Dendritic cell treated with granulocyte-macrophage colony-stimulating factor and Interleukin-4, amounts not matched to agents 40 ng/mL and 50 ng/mL, for 4 days (primary cell): ENCODE measurements around the gene MEN1.
"Not testable (repeated sequence)": the region's sequence is repeated elsewhere in the genome, so short reads cannot be mapped to it uniquely, and the experiment has no call there.

Experiments used
- H3K27ac Mint-ChIP-seq: one replicate; pipeline ENCODE4 v1.8.0; 2022; ENCODE audit warnings: mild to moderate bottlenecking, mixed read lengths
- H3K27me3 Mint-ChIP-seq: one replicate; pipeline ENCODE4 v1.8.0; 2022; ENCODE audit warnings: mild to moderate bottlenecking, mixed read lengths
- H3K36me3 Mint-ChIP-seq: one replicate; pipeline ENCODE4 v1.8.0; 2022; ENCODE audit warnings: low read depth, mixed read lengths
- H3K4me1 Mint-ChIP-seq: one replicate; pipeline ENCODE4 v1.8.0; 2022; ENCODE audit warnings: low read depth, mixed read lengths
- H3K4me3 Mint-ChIP-seq: one replicate; pipeline ENCODE4 v1.8.0; 2022; ENCODE audit warnings: mild to moderate bottlenecking, moderate library complexity, mixed read lengths
- H3K9me3 Mint-ChIP-seq: one replicate; pipeline ENCODE4 v1.8.0; 2022; ENCODE audit warnings: mixed read lengths
- intact Hi-C: fragments of 100-400 bp; cut with micrococcal nuclease; formaldehyde crosslinking; loops from one replicate; pipeline ENCODE4 v1.15.0; 2022

Gene MEN1

DNA sequence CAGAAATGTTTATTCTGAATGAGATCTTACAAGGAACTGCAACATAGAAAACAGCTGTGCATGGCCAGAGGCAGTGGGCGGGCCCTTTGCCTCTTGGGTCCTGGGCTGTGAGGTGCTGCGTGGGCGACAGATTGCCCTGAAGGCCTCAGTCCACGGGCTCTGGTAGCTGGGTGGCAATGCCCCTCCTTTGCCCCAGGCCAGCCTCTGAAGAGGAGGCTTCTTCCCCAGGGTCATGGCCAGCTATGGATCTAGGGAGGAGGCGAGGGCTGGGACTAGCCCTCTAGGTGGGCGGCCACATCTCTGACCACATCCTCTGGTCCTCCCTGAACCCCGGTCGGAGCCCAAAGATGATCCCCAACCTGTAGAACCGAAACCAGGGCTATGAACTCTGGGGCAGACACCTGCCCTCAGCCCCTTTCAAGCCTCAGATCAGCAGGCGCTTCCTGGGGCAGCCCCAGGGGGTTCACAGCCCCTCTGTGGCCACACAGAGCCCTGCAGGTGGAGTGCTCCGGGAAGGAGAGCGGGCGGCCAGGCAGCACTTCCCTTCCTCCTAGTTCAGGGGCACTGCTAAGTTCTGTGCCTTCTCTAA lies 40.7 kb upstream of the MEN1 start:
- peaks cover 78% of the 10 kb centered on the region for H3K4me1 Mint-ChIP-seq
- H3K9me3 Mint-ChIP-seq, result no peaks in the 10 kb centered on the region
- intact Hi-C loops, result no loop called here
- H3K4me3 Mint-ChIP-seq, result peak overlapping the region; percentile 34
- H3K27ac Mint-ChIP-seq, result peak overlapping the region; percentile 30
- H3K36me3 Mint-ChIP-seq, result peaks cover 30% of the 10 kb centered on the region
- H3K27me3 Mint-ChIP-seq, result peaks cover 19% of the 10 kb centered on the region

DNA sequence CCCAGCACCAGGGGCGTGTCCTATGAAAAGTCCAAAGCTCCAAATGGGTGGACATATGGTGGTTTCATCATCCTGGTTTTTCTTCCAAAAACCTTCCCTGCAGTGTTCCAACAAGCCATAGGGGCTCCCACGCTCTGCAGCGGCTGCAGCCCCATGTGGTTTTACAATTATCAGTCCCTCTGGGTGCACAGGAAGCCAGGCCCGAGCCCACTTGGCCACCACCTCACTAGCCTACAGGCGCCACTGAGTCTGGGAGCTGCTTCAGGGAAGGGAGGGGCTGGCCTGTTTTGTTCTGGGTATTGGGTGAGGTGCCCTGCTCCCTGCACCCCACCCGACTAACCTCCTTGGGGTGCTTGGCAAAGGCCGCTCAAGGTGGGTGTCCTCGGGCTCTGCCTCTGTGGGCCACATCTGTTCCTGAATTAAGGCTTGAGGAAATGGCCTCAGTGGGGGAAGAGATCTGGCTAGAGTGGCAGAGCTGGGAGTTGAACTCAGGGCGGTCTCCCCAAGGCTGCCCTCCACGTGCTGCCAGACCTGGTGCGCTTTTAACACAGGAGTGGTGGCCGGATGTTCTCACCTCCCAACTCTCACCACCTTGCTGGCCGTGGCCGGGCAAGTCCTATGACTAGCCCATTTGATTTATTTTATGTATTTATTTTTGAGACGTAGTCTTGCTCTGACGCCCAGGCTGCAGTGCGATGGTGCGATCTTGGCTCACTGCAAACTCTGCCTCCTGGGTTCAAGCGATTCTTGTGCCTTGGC lies 39.4 kb upstream of the MEN1 start:
- intact Hi-C loops, result loop anchor here (5.0 kb wide), 3 partner anchors 148 to 268 kb away; partner anchors contain the start of genes ARL2, BATF2 and ZNHIT2
- Mint-ChIP-seq H3K27me3 (peaks cover 19% of the 10 kb centered on the region), H3K27ac (no peak overlapping the region), H3K4me1 (peaks cover 70% of the 10 kb centered on the region), H3K9me3 (no peaks in the 10 kb centered on the region), H3K36me3 (peaks cover 17% of the 10 kb centered on the region), H3K4me3 (no peak overlapping the region)

DNA sequence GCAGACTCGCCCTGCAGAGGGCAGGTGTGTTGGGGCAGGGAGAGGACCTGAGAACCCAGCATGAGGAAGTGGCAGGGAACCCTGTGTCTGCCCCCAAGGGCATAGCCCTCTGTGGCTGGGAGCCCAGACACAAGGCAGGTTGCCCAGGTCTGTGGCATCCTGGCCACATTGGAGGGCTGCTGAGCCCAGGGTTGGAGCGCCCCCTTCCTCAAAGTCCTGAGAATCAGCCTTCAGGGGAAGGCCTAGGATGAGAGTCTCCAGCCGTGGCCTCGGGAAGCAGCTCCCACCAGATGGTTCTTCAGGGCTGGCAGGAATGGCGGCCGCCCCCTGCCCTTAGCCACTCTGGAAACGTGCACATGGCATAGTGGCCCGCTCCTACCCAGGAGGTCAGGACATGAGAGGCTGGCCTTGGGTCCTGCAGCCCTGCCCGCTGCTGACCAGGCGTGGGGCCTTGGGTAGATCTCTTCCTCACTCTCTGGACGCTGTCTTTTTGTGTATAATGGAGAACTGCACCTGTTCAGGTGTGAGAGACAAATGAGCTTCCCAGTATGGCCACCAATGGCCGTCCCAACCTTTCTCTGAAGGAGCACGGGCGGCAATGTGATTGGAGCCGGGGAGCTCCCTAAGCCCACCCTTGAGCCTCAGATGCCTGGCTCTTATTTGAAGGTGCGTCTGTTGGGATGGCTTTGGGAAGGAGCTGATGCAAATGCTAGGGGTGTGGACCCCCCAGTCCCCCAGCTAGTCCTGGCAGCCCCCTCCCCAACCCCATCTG lies 38.7 kb upstream of the MEN1 start:
- Mint-ChIP-seq H3K4me3 (no peak overlapping the region), H3K36me3 (peaks cover 9% of the 10 kb centered on the region), H3K4me1 (peaks cover 64% of the 10 kb centered on the region), H3K27ac (peak overlapping the region; percentile 10), H3K27me3 (peaks cover 20% of the 10 kb centered on the region), H3K9me3 (no peaks in the 10 kb centered on the region)
- intact Hi-C loops, result loop anchor here (5.0 kb wide), 3 partner anchors 148 to 268 kb away; partner anchors contain the start of genes ARL2, BATF2 and ZNHIT2

DNA sequence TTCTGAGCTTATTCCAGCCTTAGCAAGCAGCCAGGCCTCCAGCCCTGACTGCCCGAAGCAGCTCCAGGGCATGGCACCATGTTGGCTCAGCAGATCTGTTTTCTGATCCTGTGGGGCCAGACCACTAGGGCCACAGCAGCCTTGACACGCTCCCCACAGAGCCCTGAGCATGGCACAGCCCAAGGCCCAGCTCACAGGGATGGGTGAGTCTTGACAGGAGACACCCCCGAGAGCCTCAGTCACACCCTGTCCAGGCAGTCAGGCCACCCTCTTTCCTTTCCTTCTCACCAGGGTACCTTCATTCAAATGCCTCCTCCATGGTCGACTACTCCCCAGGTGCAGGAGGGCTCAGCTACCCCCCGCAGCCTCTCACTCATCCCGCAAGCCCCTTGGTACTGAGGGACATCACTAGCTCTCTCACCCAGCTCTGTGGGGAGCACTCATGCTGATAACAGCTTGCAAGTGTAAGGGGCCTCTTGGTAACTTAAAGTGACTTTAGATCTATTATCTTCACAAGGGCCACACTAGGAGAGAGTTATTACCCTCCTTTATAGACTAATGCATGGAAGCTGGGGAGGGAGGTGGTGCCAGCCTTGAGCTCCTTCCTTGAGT lies 38.0 kb upstream of the MEN1 start:
- Mint-ChIP-seq H3K4me1 (peaks cover 64% of the 10 kb centered on the region), H3K4me3 (no peak overlapping the region), H3K36me3 (peaks cover 2% of the 10 kb centered on the region), H3K9me3 (no peaks in the 10 kb centered on the region), H3K27ac (peak overlapping the region; percentile 10), H3K27me3 (peaks cover 26% of the 10 kb centered on the region)
- intact Hi-C loops, result loop anchor here (5.0 kb wide), 3 partner anchors 149 to 269 kb away; partner anchors contain the start of genes ARL2, BATF2 and ZNHIT2

DNA sequence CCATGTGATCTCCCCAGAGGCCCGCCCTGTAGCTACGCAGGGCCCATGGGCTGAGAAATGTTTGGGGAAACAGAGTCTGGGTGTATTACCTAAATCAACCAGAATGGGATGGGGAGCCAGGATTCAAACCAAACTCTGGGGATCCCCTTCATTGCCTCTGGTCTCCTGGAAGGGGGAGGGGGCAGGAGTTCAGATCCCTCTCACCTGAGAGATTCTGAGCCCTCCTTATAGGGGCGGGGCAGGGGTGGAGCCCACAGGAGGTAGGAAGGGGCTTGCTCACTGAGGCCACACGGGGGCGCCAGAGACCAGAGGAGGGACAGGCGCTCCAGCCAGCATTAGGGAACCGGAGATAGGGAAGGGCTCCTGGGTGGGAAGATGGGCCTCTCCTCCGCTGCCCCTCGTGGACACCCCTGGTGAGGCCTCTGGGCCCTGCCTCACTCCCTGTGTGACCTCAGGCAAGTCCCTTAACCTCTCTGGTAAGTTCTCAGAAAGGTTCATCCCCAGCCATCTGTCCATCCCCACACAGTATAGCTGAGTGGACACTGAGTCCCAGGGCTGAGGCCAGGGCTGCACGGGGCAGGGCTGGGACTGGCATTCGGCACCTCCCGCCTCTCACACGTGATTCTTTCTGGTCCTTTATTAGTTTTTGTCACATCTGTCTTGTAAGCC lies 36.8 kb upstream of the MEN1 start:
- H3K4me3 Mint-ChIP-seq, result no peak overlapping the region

DNA sequence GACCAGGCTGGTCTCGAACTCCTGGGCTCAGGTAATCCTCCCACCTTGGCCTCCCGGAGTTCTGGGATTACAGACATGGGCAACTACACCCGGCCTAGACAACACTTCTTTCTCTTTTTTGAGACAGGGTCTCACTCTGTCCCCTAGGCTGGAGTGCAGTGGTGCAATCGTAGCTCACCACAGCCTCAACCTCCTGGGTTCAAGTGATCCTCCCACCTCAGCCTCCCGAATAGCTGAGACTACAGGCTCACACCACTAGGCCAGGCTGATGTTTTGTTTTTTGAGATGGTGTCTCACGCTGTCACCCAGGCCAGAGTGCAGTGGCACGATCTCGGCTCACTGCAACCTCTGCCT lies 35.4 kb upstream of the MEN1 start:
- H3K27ac Mint-ChIP-seq, H3K4me3 Mint-ChIP-seq, H3K9me3 Mint-ChIP-seq, H3K36me3 Mint-ChIP-seq: not testable (repeated sequence)
- Mint-ChIP-seq H3K4me1 (peaks cover 38% of the 10 kb centered on the region), H3K27me3 (peaks cover 25% of the 10 kb centered on the region)
- intact Hi-C loops, result loop anchor here (2.0 to 5.0 kb wide), 4 partner anchors 79 to 272 kb away; partner anchors contain the start of genes ARL2, BATF2, PPP2R5B and ZNHIT2

More for the DNA sequence above, 36.8 kb upstream of the MEN1 start:
- Mint-ChIP-seq H3K27me3 (peaks cover 30% of the 10 kb centered on the region), H3K36me3 (no peaks in the 10 kb centered on the region), H3K4me1 (peaks cover 52% of the 10 kb centered on the region), H3K9me3 (no peaks in the 10 kb centered on the region), H3K27ac (no peak overlapping the region)
- intact Hi-C loops, result loop anchor here (1.0 to 5.0 kb wide), 5 partner anchors 47 to 270 kb away; partner anchors contain the start of genes ARL2, BATF2, PPP2R5B and ZNHIT2

DNA sequence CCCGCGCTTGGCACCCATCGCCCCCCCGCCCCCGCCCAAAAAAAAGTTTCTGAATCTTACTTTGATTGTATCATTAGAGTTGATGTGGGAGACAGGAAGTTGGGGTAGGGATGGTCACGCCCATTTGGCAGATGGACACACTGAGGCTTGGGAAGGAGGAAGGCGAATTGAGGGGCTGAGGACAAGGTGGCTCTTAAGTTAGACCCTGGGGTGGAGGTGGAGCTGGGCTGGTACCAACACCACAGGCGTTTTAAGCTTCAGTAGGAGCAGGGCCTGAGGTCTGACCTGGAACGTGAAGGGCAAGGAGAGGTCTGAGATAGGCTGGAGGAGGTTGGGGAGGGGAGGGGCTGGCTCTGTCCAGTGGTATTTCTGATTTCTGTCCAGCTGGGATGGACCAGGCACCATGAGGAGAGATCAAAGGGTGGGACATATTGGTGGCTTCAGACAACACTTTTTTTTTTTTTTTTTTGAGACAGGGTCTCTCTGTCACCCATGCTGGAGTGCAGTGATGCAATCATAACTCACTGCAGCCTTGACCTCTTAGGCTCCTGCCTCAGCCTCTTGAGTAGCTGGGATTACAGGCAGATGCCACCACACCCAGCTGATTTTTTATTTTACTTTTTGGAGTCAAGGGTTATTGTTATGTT lies 34.9 kb upstream of the MEN1 start:
- no peaks in the 10 kb centered on the region for H3K36me3 Mint-ChIP-seq
- intact Hi-C loops, result loop anchor here (5.0 kb wide), 3 partner anchors 152 to 272 kb away; partner anchors contain the start of genes ARL2, BATF2 and ZNHIT2
- peaks cover 25% of the 10 kb centered on the region for H3K27me3 Mint-ChIP-seq
- H3K27ac Mint-ChIP-seq, result no peak overlapping the region
- H3K4me1 Mint-ChIP-seq, result peaks cover 38% of the 10 kb centered on the region
- H3K4me3 Mint-ChIP-seq, result peak overlapping the region; percentile 14
- no peaks in the 10 kb centered on the region for H3K9me3 Mint-ChIP-seq

DNA sequence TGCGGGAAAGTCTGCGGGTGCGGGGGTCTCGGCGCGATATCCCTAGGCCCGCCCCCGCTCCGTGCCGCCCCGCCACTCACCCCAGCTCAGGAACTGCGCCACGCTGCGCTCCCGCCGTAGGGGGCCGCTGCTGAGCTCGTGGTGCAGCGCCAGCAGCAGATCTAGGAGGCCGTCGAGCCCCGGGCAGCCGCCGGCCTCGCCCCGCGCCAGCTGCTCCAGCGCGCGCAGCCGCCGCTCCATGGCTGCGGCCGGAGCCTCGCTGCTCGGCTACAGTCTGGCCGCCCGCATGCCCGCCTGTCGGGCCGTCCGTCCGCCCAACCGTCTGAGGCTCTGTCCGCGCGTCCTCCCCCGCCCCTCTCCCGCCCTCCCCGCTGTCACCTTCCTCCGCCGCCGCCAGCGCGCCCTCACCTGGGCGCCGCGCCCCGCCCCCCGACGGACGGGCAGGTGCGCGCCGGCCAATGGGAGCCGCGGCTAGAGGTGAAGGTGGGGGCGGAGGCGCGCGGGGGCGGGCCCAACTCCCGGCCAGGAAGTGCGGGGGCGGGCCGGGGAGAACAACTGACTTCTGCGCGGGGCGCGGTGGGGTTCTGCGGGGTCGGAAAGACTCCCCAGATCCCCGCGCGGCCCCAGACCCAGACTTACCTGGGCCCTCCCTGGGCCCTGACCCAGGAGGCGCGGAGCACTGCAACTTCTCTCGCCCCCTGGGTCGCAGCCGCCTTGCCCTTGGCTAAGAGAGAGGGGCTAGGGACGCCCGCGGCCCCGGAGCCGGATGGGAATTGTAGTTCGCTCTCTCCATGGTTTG lies 34.2 kb upstream of the MEN1 start, which contains the start of gene CDC42BPG:
Gene CDC42BPG, minus strand, starts transcription at position 324 of the 799 bp plus-strand sequence. Its CDS starts 84 bp downstream, at position 240.
- Mint-ChIP-seq H3K36me3 (no peaks in the 10 kb centered on the region), H3K27me3 (peaks cover 25% of the 10 kb centered on the region), H3K4me1 (peaks cover 35% of the 10 kb centered on the region), H3K27ac (no peak within 1 kb of the TSS), H3K9me3 (no peaks in the 10 kb centered on the region), H3K4me3 (peak within 1 kb of the TSS; percentile 48)
- intact Hi-C loops, result loop anchor here (5.0 kb wide), 3 partner anchors 153 to 273 kb away; partner anchors contain the start of genes ARL2, BATF2 and ZNHIT2

DNA sequence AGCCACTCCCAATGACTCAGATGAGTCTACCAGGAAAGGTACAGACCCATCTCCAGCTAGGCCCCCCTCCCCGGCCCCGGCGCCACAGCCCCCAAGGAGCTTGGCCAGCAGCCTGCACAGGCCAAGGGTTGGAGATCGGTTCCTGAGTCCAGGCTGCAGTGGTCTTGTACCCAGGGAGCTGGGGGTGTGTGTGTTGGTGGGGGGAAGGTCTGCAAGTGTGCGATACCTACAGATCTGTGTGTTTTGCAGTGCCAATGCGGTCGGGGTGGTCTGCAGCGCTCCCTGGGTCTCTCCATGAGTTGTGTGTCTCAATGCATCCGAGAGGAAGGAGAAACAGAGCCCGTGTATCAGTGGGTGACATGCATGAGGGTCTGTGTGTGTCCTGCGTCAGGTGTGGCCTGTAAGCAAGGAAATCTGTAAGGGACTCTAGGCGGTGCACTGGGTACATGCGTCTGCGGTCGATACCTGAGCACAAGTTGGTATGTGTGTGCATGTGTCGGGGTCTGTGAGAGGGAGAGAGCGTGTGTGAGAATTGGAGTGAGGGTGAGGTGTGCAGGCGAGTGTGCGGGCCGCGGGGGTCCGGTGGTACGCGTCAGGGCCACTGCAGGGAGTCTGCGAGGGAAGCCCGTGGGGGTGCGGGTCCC lies 33.5 kb upstream of the MEN1 start:
- intact Hi-C loops, result no loop called here
- Mint-ChIP-seq H3K27ac (no peak overlapping the region), H3K4me1 (peaks cover 28% of the 10 kb centered on the region), H3K9me3 (no peaks in the 10 kb centered on the region), H3K27me3 (peaks cover 21% of the 10 kb centered on the region), H3K4me3 (peak overlapping the region; percentile 24), H3K36me3 (no peaks in the 10 kb centered on the region)

DNA sequence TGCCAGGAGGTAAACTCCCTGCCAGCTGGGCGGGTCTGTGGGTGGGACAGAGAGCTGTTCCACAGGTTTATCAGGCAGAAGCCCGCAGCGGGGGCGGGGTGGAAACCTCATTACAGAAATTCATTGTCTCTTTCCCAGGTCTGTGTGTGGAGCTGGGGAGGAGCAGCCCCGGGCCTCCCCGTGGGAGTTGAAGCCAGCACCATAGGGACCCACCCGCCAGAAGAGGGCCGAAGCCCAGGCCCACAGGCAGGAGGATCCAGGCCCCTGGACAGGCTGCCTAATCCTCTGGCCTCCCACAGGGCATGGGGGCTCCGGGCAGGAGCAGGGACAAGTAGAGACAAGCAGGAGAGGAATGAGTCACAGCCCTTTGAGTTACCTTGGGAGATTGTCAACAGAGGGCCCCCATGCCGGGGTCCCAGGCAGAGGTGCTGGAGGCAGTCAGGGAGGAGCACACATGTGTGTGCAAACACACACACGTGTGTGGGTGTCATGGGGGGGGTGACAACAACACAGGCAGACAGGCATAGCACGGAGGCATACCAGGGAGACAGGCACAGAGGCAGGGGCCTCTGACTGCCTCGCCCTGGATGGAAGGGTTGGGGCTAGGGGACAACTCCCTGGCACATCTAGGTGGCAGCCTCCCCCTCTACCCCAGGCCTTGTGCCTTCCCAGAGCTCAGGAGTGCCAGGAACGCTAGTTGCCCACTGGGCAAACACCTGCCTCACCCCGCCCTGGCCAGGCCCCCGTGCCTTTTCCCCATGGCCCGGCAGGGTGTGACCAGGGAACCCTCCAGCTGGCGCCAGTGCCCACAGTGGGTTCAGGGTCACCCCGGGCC lies 32.7 kb upstream of the MEN1 start:
- H3K9me3 Mint-ChIP-seq, result no peaks in the 10 kb centered on the region
- intact Hi-C loops, result no loop called here
- H3K36me3 Mint-ChIP-seq, result no peaks in the 10 kb centered on the region
- no peak overlapping the region for H3K27ac Mint-ChIP-seq
- H3K27me3 Mint-ChIP-seq, result peaks cover 17% of the 10 kb centered on the region
- no peak overlapping the region for H3K4me3 Mint-ChIP-seq
- peaks cover 20% of the 10 kb centered on the region for H3K4me1 Mint-ChIP-seq

DNA sequence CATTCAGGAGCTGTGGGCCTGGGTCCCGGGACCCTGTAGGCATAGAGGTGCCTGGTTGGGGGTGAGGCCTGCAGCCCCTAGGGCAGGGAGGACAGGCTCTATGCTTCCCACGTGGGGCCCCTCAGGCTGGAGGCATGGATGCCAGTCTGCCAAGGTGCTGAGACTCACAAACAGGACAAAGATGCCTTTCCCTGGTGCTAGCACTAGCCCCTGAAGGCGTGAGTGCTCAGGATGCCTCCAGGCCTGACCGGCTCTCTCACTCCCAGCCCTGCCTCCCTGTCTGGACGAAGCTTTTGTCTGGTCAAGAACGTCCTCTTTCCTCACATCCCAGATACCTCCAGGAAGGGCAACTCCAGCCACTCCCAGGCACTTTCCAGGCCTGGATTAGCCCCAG lies 32.0 kb upstream of the MEN1 start:
- H3K4me3 Mint-ChIP-seq, result no peak overlapping the region
- intact Hi-C loops, result no loop called here
- no peak overlapping the region for H3K27ac Mint-ChIP-seq
- H3K4me1 Mint-ChIP-seq, result peaks cover 18% of the 10 kb centered on the region
- H3K36me3 Mint-ChIP-seq, result no peaks in the 10 kb centered on the region
- peaks cover 17% of the 10 kb centered on the region for H3K27me3 Mint-ChIP-seq
- H3K9me3 Mint-ChIP-seq, result no peaks in the 10 kb centered on the region
